Hematopoietic multipotent progenitor cell treated with erythropoietin and hydrocortisone succinate and interleukin-3 and kit ligand, for 8 days (in vitro differentiated cells): ENCODE results near the gene TBX10.
"Not testable (repeated sequence)": the region's sequence is repeated elsewhere in the genome, so short reads cannot be mapped to it uniquely, and the experiment has no call there.

Experiments
- DNase-seq: peaks from one replicate; pipeline ENCODE4 v3.0.0-alpha.2; 2015

Gene TBX10

GRCh38 chr11:67614730-67615714, 24.5 kb downstream of the TBX10 start:
- peak; percentile 56 for DNase-seq

- DNase-seq, result peak; percentile 60
These were observed 25.4 kb downstream of the TBX10 start for GRCh38 chr11:67613960-67614715.

- no peak for DNase-seq
These were observed 26.1 kb downstream of the TBX10 start for GRCh38 chr11:67613313-67613959.

- no peak for DNase-seq
These were observed 26.8 kb downstream of the TBX10 start for GRCh38 chr11:67612751-67613150.

GRCh38 chr11:67611704-67612587, 27.6 kb downstream of the TBX10 start:
- DNase-seq, result no peak

GRCh38 chr11:67611165-67611564, 28.4 kb downstream of the TBX10 start:
- DNase-seq, result no peak

GRCh38 chr11:67610302-67610868, 29.2 kb downstream of the TBX10 start:
- DNase-seq, result no peak

GRCh38 chr11:67609316-67609715, 30.2 kb downstream of the TBX10 start:
- DNase-seq, result no peak

- DNase-seq, result no peak
These were observed 31.1 kb downstream of the TBX10 start for GRCh38 chr11:67608486-67608885.

GRCh38 chr11:67607507-67607906, 32.1 kb downstream of the TBX10 start:
- no peak for DNase-seq

GRCh38 chr11:67606492-67607295, 32.9 kb downstream of the TBX10 start, which contains the start of gene NDUFV1:
TSS of gene NDUFV1 (plus strand) at chr11:67606936. CDS start at chr11:67607005, 69 bp downstream.
- DNase-seq, result peak; percentile 95

- no peak for DNase-seq
These were observed 33.5 kb downstream of the TBX10 start for GRCh38 chr11:67606093-67606491.

- no peak for DNase-seq
These were observed 34.1 kb downstream of the TBX10 start for GRCh38 chr11:67605231-67606011.

GRCh38 chr11:67604815-67605214, 34.7 kb downstream of the TBX10 start:
- no peak for DNase-seq

GRCh38 chr11:67604119-67604518, 35.4 kb downstream of the TBX10 start:
- DNase-seq, result not testable (repeated sequence)

GRCh38 chr11:67601098-67601497, 38.5 kb downstream of the TBX10 start:
- no peak for DNase-seq

GRCh38 chr11:67600324-67601029, 39.1 kb downstream of the TBX10 start:
- no peak for DNase-seq

- no peak for DNase-seq
These were observed 40.4 kb downstream of the TBX10 start for GRCh38 chr11:67599149-67599548.

GRCh38 chr11:67597963-67598362, 41.6 kb downstream of the TBX10 start:
- not testable (repeated sequence) for DNase-seq
